Prostate gland (tissue), 2 donors: ENCODE results near the gene ORAI3.

ENCODE experiments used
- CTCF ChIP-seq, 4 experiments: fragments of 200-600 bp in 2 of 4; fragments of 450-650 bp in 2 of 4; sonication (generic) in 2 of 4; IDR thresholded peaks; 1 replicate in 3 of 4; 2 replicates in 1 of 4; pipeline ENCODE4 v1.5.1; 2016 to 2019; ENCODE audit warnings: antibody characterized with exemption in 4 of 4, mild to moderate bottlenecking in 2 of 4, moderate library complexity in 2 of 4
- POLR2AphosphoS5 ChIP-seq: sonication (generic); formaldehyde crosslinking; IDR thresholded peaks from one replicate; pipeline ENCODE4 v1.6.1; 2017; ENCODE audit warnings: antibody characterized with exemption

- no peak for TF ChIP-seq POLR2AphosphoS5
- no peak for TF ChIP-seq CTCF (IDR thresholded peaks at IDR 0.05)
Observed at GRCh38 chr16:30953111-30953510, 4.2 kb downstream of the ORAI3 start.
